Panc1 (cell line): ENCODE data around the gene LELP1. TPM values are rescaled to one million over a fixed set of nuclear protein-coding genes. Genes with fewer than 3 reads are reported as not detected.

Experiments used
- ATAC-seq: fragments of 200-7000 bp; cut with Tn5 transposase; 2 replicates; pipeline ENCODE4 v1.9.1; 2020; ENCODE audit warnings: mild to moderate bottlenecking, moderate library complexity
- BruUV-seq: library from RNA; stranded (reverse); fragments of 400-500 nt; replicated peaks from 2 replicates; lab custom pipeline; 2021; lab: Mats Ljungman, UMichigan
- CTCF ChIA-PET: fragments of 300-600 bp; sonication (Branson Sonifier 250); formaldehyde crosslinking; loops from one replicate; lab custom pipeline; 2022; ENCODE audit warnings: antibody characterized with exemption; lab: Charles Lee
- POLR2A ChIA-PET: fragments of 300-600 bp; sonication (Branson Sonifier 250); formaldehyde crosslinking; loops from one replicate; lab custom pipeline; 2022; ENCODE audit warnings: antibody characterized with exemption; lab: Charles Lee
- DNase-seq: peaks from one replicate; pipeline ENCODE4 v3.0.0-alpha.2; 2010; ENCODE audit warnings: low read depth, low spot score
- H3K27ac ChIP-seq: 2 replicates; pipeline ENCODE4 v1.5.1; 2011; ENCODE audit warnings: mild to moderate bottlenecking, low read length, inconsistent platforms
- H3K27me3 ChIP-seq: fragments of 200-500 bp; sonication (Bioruptor generic); 2 replicates; pipeline ENCODE4 v1.6.0; 2014; ENCODE audit warnings: low read length, inconsistent platforms; ENCODE audit not compliant: control insufficient read depth, insufficient read depth
- H3K36me3 ChIP-seq: fragments of 200-500 bp; sonication (Bioruptor generic); 2 replicates; pipeline ENCODE4 v1.5.1; 2014; ENCODE audit warnings: inconsistent platforms, mild to moderate bottlenecking, low read length, moderate library complexity; ENCODE audit not compliant: control insufficient read depth, insufficient read depth
- H3K4me1 ChIP-seq: 2 replicates; pipeline ENCODE4 v1.5.1; 2011; ENCODE audit warnings: inconsistent platforms, mild to moderate bottlenecking, low read length, moderate library complexity; ENCODE audit not compliant: control insufficient read depth, insufficient read depth
- H3K4me3 ChIP-seq, 2 experiments: 2 replicates each; pipeline ENCODE4 v1.5.1; 2011 to 2012; ENCODE audit warnings: low read depth in 2 of 2, low read length in 2 of 2, mild to moderate bottlenecking in 2 of 2, inconsistent platforms in 1 of 2, moderate library complexity in 1 of 2
- H3K9me3 ChIP-seq: fragments of 200-500 bp; sonication (Bioruptor generic); 2 replicates; pipeline ENCODE4 v1.5.1; 2014; ENCODE audit warnings: low read depth, mild to moderate bottlenecking, inconsistent platforms, low read length, moderate library complexity; ENCODE audit not compliant: control insufficient read depth, insufficient read depth
- CTCF ChIP-seq: fragments of 450-650 bp; IDR thresholded peaks from 2 replicates; pipeline ENCODE4 v1.5.1; 2017; ENCODE audit warnings: mild to moderate bottlenecking
- POLR2AphosphoS5 ChIP-seq: IDR thresholded peaks from 2 replicates; pipeline ENCODE4 v1.6.1; 2012; ENCODE audit warnings: mild to moderate bottlenecking, low read depth, low read length, moderate library complexity
- REST ChIP-seq, 2 experiments: IDR thresholded peaks; 2 replicates each; pipeline ENCODE4 v1.6.1; 2011 to 2012; ENCODE audit warnings: low read depth in 2 of 2, control low read depth in 1 of 2, low read length in 1 of 2, mild to moderate bottlenecking in 1 of 2, moderate library complexity in 1 of 2; ENCODE audit not compliant: insufficient read depth in 1 of 2
- SIN3A ChIP-seq: IDR thresholded peaks from 2 replicates; pipeline ENCODE4 v1.6.1; 2012; ENCODE audit warnings: low read depth, mild to moderate bottlenecking, low read length, moderate library complexity, borderline replicate concordance; ENCODE audit not compliant: insufficient read depth
- TCF7L2 ChIP-seq: IDR thresholded peaks from 2 replicates; pipeline ENCODE4 v1.6.1; 2011; ENCODE audit warnings: mild to moderate bottlenecking, low read depth, low read length, inconsistent platforms
- in situ Hi-C: cut with HindIII; loops from 2 replicates; pipeline ENCODE4 v1.10.0; 2016; ENCODE audit warnings: low sequenced_read_pairs, low pct_unique_long_range_greater_than_20kb
- intact Hi-C: fragments of 100-400 bp; cut with micrococcal nuclease; formaldehyde crosslinking; loops from one replicate; pipeline ENCODE4 v1.10.0; 2022; ENCODE audit not compliant: unreplicated experiment
- total RNA-seq: library from RNA; stranded (reverse); gene quantifications from one replicate; pipeline ENCODE4 v1.2.1, GENCODE V29; 2021; ENCODE audit not compliant: unreplicated experiment

LELP1 gene
- total RNA-seq, 1 experiment from 2014 or later, result not detected

GRCh38 chr1:153253076-153253475 lies 49.8 kb downstream of the LELP1 start:
- Histone ChIP-seq H3K4me3 (no peak overlapping the region), H3K27me3 (peaks cover 2% of the 10 kb centered on the region; the same call in 1 of the 2 replicates), H3K27ac (no peak overlapping the region), H3K9me3 (no peaks in the 10 kb centered on the region), H3K36me3 (no peaks in the 10 kb centered on the region), H3K4me1 (no peaks in the 10 kb centered on the region)
- in situ Hi-C loops (no loop called here), intact Hi-C loops (no loop called here)
- no peak for TF ChIP-seq TCF7L2
- TF ChIP-seq SIN3A, result no peak
- TF ChIP-seq CTCF, result no peak
- no peak for TF ChIP-seq REST (IDR thresholded peaks at IDR 0.05; ENCODE audit: insufficient read depth in 1 of 2, low read depth in 2 of 2, low read length in 1 of 2)
- no peak for TF ChIP-seq POLR2AphosphoS5
- BruUV-seq, result no TSS peak
- DNase-seq, result no peak
- CTCF ChIA-PET, result no interaction called here
- POLR2A ChIA-PET, result no interaction called here
- ATAC-seq, result no peak

- peaks cover 5% of the 10 kb centered on the region; the same call in 1 of the 2 replicates for H3K27me3 ChIP-seq
- BruUV-seq, result no TSS peak
- ChIA-PET CTCF (no interaction called here), POLR2A (no interaction called here)
- TF ChIP-seq TCF7L2 (no peak), SIN3A (no peak), REST (IDR thresholded peaks at IDR 0.05; ENCODE audit: insufficient read depth in 1 of 2, low read depth in 2 of 2, low read length in 1 of 2) (no peak), POLR2AphosphoS5 (no peak), CTCF (no peak)
- no peak overlapping the region for H3K27ac ChIP-seq
- H3K4me3 ChIP-seq, result no peak overlapping the region
- intact Hi-C loops, result no loop called here
- no peaks in the 10 kb centered on the region for H3K4me1 ChIP-seq
- no peaks in the 10 kb centered on the region for H3K36me3 ChIP-seq
- no peaks in the 10 kb centered on the region for H3K9me3 ChIP-seq
- ATAC-seq (no peak), DNase-seq (no peak)
- in situ Hi-C loops, result no loop called here
These were observed 50.5 kb downstream of the LELP1 start for GRCh38 chr1:153253693-153254092.

Other genes starting within 250 kb of the LELP1 start
- not detected for gene SPRR4, start 232.8 kb upstream of the LELP1 start, total RNA-seq
- gene SPRR1A, start 219.3 kb upstream of the LELP1 start, total RNA-seq, result not detected
- gene SPRR3, start 201.7 kb upstream of the LELP1 start, total RNA-seq, result not detected
- gene SPRR1B, start 172.2 kb upstream of the LELP1 start, total RNA-seq, result not detected
- not detected for gene SPRR2D, start 162.3 kb upstream of the LELP1 start, total RNA-seq
- gene SPRR2A, start 145.9 kb upstream of the LELP1 start, total RNA-seq, result not detected
- gene SPRR2B, start 131.8 kb upstream of the LELP1 start, total RNA-seq, result not detected
- not detected for gene SPRR2E, start 108.9 kb upstream of the LELP1 start, total RNA-seq
- not detected for gene SPRR2F, start 89.9 kb upstream of the LELP1 start, total RNA-seq
- gene SPRR2G, start 52.5 kb upstream of the LELP1 start, total RNA-seq, result not detected
- not detected for gene PRR9, start 14.2 kb downstream of the LELP1 start, total RNA-seq
- gene LORICRIN, start 56.3 kb downstream of the LELP1 start, total RNA-seq, result not detected
- gene PGLYRP3, start 109.5 kb downstream of the LELP1 start, total RNA-seq, result not detected
- gene PGLYRP4, start 145.4 kb downstream of the LELP1 start, total RNA-seq, result not detected
- gene S100A9, start 154.4 kb downstream of the LELP1 start, total RNA-seq, result 0.44 TPM
- gene S100A12, start 172.2 kb downstream of the LELP1 start, total RNA-seq, result not detected
- not detected for gene S100A8, start 187.6 kb downstream of the LELP1 start, total RNA-seq
- gene S100A7A, start 213.1 kb downstream of the LELP1 start, total RNA-seq, result not detected